ENCODE results near the gene CHRD. TPM values are rescaled to one million over a fixed set of nuclear protein-coding genes. Genes with fewer than 3 reads are reported as not detected.

The CHRD gene
- total RNA-seq, 2 experiments from 2014 or later: not detected

DNA sequence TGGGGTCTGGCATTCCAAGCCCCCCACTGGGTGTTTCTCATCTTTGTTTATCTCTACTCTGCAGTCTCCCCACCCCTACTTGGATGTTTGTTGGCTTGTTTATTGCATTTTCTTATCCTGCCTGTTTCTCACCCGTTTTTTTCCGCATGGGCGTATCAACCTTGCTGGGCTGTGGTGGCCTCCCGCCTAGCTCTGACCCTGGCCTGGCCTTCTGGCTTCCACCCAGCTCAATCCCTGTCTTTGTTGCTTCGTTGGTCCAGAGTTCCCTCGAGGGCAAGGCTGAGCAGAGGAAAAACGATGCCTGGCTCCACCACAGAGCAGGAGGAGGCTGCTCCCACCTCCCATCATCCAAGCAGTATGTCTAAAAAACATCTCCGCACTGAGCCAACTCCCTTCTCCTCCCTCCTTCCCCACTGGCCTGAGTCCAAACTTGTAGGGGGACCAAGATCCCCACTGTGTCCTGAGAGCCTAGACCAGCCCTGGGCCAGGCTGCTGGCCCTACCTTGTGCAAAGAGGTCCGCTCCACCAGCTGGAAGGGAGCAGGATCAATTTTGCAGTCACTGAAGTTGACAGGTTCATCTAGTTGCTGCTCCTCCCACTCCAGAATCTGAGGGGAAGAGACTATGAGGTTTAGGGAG, 28.2 kb upstream of the CHRD start:
- H3K4me3 Mint-ChIP-seq: no peak overlapping the region
- no peak for DNase-seq
- H3K27me3 Mint-ChIP-seq: no peaks in the 10 kb centered on the region
- H3K9me3 Mint-ChIP-seq: no peaks in the 10 kb centered on the region
- ChIA-PET POLR2A (no interaction called here), CTCF (interaction anchor here (0.6 to 2.3 kb wide), 7 partner anchors 9 to 486 kb away, joined by 3 to 5 read pairs (median 4); no protein-coding TSS in a partner anchor)
- no peaks in the 10 kb centered on the region for H3K36me3 Mint-ChIP-seq (ENCODE audit: low read depth)
- H3K27ac Mint-ChIP-seq: no peak overlapping the region
- H3K4me1 Mint-ChIP-seq: peaks cover 2% of the 10 kb centered on the region

DNA sequence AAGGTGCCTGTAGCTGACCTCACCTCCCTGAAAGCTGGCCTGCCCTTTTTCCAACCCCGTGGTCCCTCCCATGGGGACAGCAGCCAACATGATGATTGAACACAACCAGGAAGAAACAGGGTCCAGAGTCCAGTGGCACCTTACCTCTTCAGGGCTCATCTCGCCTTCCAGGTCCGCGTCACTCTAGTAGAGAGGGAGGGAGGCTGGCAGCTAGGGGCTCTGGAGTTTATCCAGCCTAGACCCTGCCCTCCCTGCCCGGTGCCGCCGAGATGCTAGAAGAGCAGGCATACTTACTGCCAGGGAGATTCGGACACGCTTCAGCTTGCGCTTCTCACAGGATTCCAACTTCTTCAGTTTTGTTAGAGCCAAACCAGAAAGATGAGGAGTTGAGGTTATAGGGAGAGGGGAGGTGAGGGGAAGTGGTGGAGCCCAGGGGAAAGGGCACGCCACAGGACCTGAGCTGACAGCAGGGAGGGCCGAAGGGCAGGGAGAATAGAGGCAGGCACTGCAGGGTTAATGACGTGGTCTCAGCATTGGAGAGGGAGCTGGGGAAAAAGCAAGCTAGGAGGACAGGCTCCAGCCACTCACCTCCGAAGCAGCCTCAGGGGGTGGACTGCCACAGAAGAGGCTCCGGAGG, 27.6 kb upstream of the CHRD start:
- Mint-ChIP-seq H3K27me3 (no peaks in the 10 kb centered on the region), H3K4me1 (peaks cover 2% of the 10 kb centered on the region), H3K27ac (no peak overlapping the region), H3K4me3 (no peak overlapping the region), H3K9me3 (no peaks in the 10 kb centered on the region), H3K36me3 (ENCODE audit: low read depth) (no peaks in the 10 kb centered on the region)
- ChIA-PET CTCF (interaction anchor here (0.6 to 2.3 kb wide), 4 partner anchors 11 to 487 kb away, joined by 3 to 5 read pairs (median 4); no protein-coding TSS in a partner anchor), POLR2A (no interaction called here)
- no peak for DNase-seq

DNA sequence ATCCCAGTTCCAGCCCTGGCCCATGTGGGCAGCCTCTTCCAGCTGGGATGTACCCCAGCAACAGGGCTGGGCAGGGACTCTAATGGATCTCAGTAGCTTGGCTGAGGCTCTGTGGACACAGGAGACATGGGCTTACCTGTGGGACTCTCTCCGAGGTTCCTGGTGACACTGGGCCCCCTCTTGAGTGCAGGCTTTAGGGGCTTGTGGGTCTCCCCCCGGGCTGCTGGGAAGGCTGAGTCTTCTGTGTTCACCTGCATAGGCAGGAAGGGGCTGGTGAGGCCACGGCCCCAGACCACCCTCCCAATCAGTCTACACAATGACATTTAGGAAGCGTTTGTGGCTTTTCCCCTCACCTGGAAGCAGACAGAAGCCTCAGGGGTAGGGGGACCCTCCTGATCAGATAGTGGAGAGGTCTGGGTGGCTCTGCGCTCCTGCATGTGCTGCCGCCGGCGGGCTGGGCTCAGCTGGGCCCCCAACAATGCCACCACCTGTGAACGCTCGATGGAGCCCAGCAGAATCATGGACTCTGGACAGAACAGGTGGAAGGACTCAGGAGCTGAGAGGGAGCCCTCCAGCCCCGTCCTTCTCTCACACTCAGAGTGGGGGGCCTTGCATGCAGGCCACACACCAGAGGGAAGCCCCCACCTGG, 26.8 kb upstream of the CHRD start:
- CTCF ChIA-PET: interaction anchor here (0.6 to 2.3 kb wide), 6 partner anchors 9 to 209 kb away, joined by 3 to 6 read pairs (median 4); partner anchors contain the start of gene EPHB3
- POLR2A ChIA-PET: no interaction called here

DNA sequence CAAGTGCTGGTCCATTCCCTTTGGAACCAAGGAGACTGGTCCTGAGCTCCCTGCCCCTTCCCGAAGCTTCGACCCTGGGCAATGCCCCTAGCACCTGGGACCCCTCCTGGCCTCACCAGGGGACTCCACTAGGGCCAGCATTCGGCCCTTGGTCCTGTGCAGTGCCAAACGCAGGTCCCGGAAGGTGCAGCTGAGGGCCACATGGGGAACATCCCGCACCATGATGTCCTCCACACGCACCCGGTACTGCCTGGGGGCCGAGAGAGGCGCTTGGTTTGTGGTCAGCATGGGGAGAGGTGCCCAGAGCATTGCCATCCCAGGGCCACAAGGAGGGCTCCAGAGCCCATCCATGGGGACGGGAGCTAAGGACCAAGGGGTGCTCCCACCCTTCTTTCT, 26.3 kb upstream of the CHRD start:
- H3K4me3 Mint-ChIP-seq: no peak overlapping the region
- no peak for DNase-seq
- H3K4me1 Mint-ChIP-seq: peaks cover 2% of the 10 kb centered on the region
- no peaks in the 10 kb centered on the region for H3K27me3 Mint-ChIP-seq
- ChIA-PET CTCF (interaction anchor here (0.6 to 2.3 kb wide), 8 partner anchors 9 to 208 kb away, joined by 3 to 6 read pairs (median 4); partner anchors contain the start of genes EPHB3 and FAM131A), POLR2A (no interaction called here)
- peak overlapping the region; percentile 5 for H3K27ac Mint-ChIP-seq
- no peaks in the 10 kb centered on the region for H3K36me3 Mint-ChIP-seq (ENCODE audit: low read depth)
- no peaks in the 10 kb centered on the region for H3K9me3 Mint-ChIP-seq

More for the DNA sequence above, 26.8 kb upstream of the CHRD start:
- Mint-ChIP-seq H3K4me1 (peaks cover 2% of the 10 kb centered on the region), H3K4me3 (no peak overlapping the region), H3K27me3 (no peaks in the 10 kb centered on the region), H3K36me3 (ENCODE audit: low read depth) (no peaks in the 10 kb centered on the region), H3K27ac (no peak overlapping the region), H3K9me3 (no peaks in the 10 kb centered on the region)
- DNase-seq: no peak

DNA sequence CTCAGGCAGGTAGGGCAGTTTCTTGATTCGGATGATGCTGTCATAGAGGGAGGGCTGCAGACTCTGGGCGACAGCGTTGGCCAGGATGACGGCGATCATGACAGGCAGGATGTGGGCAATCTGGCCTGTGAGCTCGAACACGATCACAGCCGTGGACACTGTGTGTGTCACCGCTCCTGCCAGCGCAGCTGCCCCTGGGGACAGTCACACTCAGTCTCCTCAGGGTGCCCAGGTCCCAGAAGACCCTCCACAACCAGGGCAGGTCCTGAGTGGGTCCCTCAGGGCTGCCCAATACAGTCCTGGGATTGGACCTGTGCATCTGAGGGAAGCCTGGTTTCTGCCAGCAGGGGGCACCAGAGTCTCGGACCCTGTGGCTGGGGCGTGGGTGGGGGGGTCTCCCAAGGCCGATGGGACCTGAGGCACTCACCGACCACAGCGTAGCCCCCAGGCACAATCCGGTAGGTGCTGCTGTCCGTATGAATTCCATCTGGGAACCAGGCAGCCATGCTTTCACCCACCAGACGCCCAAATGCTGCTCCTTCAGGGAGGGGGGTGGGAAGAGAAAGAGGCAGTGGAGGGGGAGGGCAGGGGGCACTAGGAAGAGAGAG, 25.6 kb upstream of the CHRD start:
- H3K36me3 Mint-ChIP-seq (ENCODE audit: low read depth): no peaks in the 10 kb centered on the region
- H3K4me1 Mint-ChIP-seq: peaks cover 2% of the 10 kb centered on the region
- H3K27ac Mint-ChIP-seq: peak overlapping the region; percentile 5
- peak; percentile 62 for DNase-seq
- no peaks in the 10 kb centered on the region for H3K9me3 Mint-ChIP-seq
- ChIA-PET POLR2A (no interaction called here), CTCF (interaction anchor here (0.9 to 2.3 kb wide), 6 partner anchors 8 to 207 kb away, joined by 3 to 6 read pairs (median 5); partner anchors contain the start of genes EPHB3 and FAM131A)
- no peaks in the 10 kb centered on the region for H3K27me3 Mint-ChIP-seq
- H3K4me3 Mint-ChIP-seq: no peak overlapping the region

DNA sequence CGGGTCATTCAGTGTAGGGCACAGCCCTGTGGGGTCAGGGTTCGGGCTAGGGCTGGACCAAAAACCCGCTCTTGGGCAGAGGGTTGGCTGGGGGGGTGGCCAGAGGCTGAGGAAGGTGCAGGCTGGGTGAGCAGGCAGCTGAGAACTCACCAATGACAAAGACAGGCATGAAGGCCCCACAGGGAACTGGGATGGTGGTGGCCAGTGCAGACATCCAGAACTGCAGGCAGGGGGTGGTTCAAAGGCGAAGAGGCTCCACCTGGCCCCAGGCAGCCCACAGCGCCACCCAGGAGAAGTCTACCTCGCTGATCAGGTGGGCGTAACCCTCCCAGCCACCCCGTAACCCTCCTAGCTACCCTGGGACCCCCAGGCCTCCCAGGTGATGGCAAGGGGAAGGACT, 25.1 kb upstream of the CHRD start:
- Mint-ChIP-seq H3K4me1 (peaks cover 2% of the 10 kb centered on the region), H3K9me3 (no peaks in the 10 kb centered on the region), H3K4me3 (no peak overlapping the region), H3K36me3 (ENCODE audit: low read depth) (no peaks in the 10 kb centered on the region), H3K27ac (no peak overlapping the region), H3K27me3 (no peaks in the 10 kb centered on the region)
- ChIA-PET POLR2A (no interaction called here), CTCF (interaction anchor here (2.1 to 2.2 kb wide), 2 partner anchors 159 to 207 kb away, joined by 5 to 6 read pairs; partner anchors contain the start of gene EPHB3)
- DNase-seq: no peak

GRCh38 chr3:184355261-184356040, 24.4 kb upstream of the CHRD start:
- Mint-ChIP-seq H3K4me3 (no peak overlapping the region), H3K9me3 (no peaks in the 10 kb centered on the region), H3K27ac (no peak overlapping the region), H3K4me1 (peaks cover 4% of the 10 kb centered on the region), H3K27me3 (no peaks in the 10 kb centered on the region), H3K36me3 (ENCODE audit: low read depth) (no peaks in the 10 kb centered on the region)
- POLR2A ChIA-PET: no interaction called here
- no peak for DNase-seq
- CTCF ChIA-PET: interaction anchor here (2.1 to 2.2 kb wide), 2 partner anchors 158 to 206 kb away, joined by 5 to 6 read pairs; partner anchors contain the start of gene EPHB3

DNA sequence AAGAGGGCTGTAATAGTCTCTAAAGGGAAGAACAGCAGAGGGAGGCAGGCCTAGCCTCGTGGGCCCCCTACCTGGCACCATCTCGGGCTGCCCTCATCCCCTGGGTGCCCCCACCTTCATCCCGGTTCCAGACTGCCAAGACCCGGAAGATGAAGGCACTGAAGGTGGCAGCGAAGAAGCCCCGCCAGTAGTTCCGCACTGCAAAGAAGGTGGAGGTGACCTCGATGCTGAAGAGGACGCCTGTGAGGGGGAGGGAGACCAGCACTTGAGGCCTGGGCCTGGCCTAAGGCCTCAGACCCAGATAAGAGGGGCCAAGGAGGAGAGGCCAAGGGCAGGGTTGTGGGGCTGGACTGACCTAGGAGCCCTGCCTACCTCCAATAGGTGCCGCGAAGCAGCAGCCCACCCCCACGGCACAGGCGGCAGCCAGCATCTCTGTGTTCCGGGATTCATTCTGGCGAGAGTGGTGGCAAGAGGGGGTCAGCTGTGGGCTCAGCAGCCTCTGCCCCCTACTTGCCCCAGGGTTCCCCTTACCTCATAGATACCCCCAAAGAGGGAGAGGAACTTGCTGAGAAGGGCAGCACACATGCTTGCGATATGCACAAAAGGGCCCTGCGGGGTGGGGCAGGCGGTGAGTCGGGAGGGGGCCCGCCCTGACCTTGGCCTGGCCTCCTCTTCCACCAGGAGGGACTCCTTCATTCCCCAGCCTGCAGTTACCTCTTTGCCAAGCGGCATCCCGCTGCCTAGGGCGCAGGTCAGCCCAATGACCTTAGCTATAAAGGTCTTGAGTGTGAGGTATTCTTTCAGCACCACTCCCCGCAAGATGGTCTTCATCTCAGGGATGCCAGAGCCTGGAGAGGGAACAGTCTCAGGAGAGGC, 22.4 kb upstream of the CHRD start:
- no peak for DNase-seq
- Mint-ChIP-seq H3K27me3 (no peaks in the 10 kb centered on the region), H3K36me3 (ENCODE audit: low read depth) (no peaks in the 10 kb centered on the region), H3K27ac (no peak overlapping the region), H3K4me1 (peaks cover 8% of the 10 kb centered on the region), H3K9me3 (no peaks in the 10 kb centered on the region), H3K4me3 (no peak overlapping the region)
- CTCF ChIA-PET: no interaction called here
- POLR2A ChIA-PET: no interaction called here

DNA sequence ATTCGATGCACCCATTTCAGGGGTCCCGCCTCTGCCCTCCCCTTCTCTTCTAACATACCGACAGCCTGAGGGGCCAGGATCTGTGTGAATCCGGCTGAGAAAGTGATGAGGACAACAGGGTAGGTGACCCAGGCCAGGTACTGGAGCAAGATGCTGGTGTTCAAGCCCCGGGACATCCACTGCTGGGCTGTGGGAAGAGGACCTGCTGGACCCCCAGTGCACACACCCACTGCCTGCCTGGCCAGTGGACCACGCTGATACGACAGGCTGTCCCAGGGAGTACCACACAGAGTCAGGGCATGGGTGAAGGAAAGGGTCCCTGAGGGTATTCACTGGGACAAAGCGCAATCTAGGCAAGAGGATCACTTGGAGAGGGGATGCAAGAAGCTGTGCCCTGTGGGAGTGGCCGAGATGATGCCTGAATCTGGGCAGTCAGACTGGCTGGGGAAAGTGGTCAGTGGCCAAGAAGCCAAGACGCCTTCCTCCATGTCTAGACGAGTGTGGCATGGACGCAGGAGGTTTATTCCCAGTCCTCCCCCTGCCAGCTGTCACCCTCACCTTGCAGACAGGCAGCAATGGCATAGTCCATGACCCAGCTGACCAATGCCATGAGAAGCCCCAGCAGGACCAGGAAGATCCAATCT, 21.6 kb upstream of the CHRD start:
- no peaks in the 10 kb centered on the region for H3K9me3 Mint-ChIP-seq
- ChIA-PET POLR2A (no interaction called here), CTCF (no interaction called here)
- no peak overlapping the region for H3K27ac Mint-ChIP-seq
- no peak overlapping the region for H3K4me3 Mint-ChIP-seq
- H3K4me1 Mint-ChIP-seq: peaks cover 9% of the 10 kb centered on the region
- peaks cover under 1% of the 10 kb centered on the region for H3K36me3 Mint-ChIP-seq (ENCODE audit: low read depth)
- H3K27me3 Mint-ChIP-seq: no peaks in the 10 kb centered on the region
- DNase-seq: no peak

DNA sequence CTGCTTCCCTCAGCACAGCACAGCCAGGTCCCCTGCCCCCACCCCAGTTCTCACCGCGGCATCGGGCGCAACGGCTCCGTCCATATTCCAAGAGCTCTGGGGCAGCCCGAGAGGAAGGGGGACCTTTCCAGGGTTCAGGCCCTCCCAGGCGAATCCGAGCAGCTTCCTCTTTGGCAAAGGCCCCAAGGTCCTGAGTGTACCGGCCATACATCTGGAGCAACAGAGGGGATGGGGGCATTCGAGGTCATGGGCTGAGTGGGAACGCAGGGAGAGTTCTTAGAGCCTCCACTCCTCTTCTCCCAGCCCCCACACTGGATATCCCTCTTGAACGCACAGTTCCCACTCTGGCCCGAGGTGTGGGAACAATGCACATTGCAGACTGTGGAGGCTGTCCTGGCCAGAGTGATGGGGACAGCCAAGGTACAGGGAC, 20.9 kb upstream of the CHRD start:
- no peak for DNase-seq
- H3K27ac Mint-ChIP-seq: no peak overlapping the region
- CTCF ChIA-PET: interaction anchor here (1.4 kb wide), 1 partner anchor 57 kb away, joined by 3 read pairs; no protein-coding TSS in a partner anchor
- peaks cover 10% of the 10 kb centered on the region for H3K4me1 Mint-ChIP-seq
- POLR2A ChIA-PET: no interaction called here
- H3K36me3 Mint-ChIP-seq (ENCODE audit: low read depth): peaks cover 2% of the 10 kb centered on the region
- no peaks in the 10 kb centered on the region for H3K9me3 Mint-ChIP-seq
- H3K4me3 Mint-ChIP-seq: no peak overlapping the region
- no peaks in the 10 kb centered on the region for H3K27me3 Mint-ChIP-seq

GRCh38 chr3:184359610-184360009, 20.2 kb upstream of the CHRD start:
- H3K27ac Mint-ChIP-seq: no peak overlapping the region
- peak overlapping the region; percentile 70 for H3K4me3 Mint-ChIP-seq
- POLR2A ChIA-PET: no interaction called here

More at GRCh38 chr3:184359610-184360009, 20.2 kb upstream of the CHRD start:
- CTCF ChIA-PET: interaction anchor here (1.3 to 1.5 kb wide), 4 partner anchors 12 to 57 kb away, joined by 3 to 8 read pairs (median 4); no protein-coding TSS in a partner anchor
- H3K27me3 Mint-ChIP-seq: no peaks in the 10 kb centered on the region
- H3K4me1 Mint-ChIP-seq: peaks cover 16% of the 10 kb centered on the region
- no peaks in the 10 kb centered on the region for H3K9me3 Mint-ChIP-seq
- DNase-seq: no peak
- peaks cover 6% of the 10 kb centered on the region for H3K36me3 Mint-ChIP-seq (ENCODE audit: low read depth)
